GM18858 (cell line): ENCODE measurements around the gene BMP7.
"Not testable (repeated sequence)": the region's sequence is repeated elsewhere in the genome, so short reads cannot be mapped to it uniquely, and the experiment has no call there.

Experiments used
- ATAC-seq: cut with Tn5 transposase; IDR thresholded peaks from one replicate; pipeline ENCODE4 v1.9.1; 2021; ENCODE audit not compliant: unreplicated experiment

BMP7 gene

GRCh38 chr20:57174737-57175136, 91.7 kb downstream of the BMP7 start:
- ATAC-seq = no peak

DNA sequence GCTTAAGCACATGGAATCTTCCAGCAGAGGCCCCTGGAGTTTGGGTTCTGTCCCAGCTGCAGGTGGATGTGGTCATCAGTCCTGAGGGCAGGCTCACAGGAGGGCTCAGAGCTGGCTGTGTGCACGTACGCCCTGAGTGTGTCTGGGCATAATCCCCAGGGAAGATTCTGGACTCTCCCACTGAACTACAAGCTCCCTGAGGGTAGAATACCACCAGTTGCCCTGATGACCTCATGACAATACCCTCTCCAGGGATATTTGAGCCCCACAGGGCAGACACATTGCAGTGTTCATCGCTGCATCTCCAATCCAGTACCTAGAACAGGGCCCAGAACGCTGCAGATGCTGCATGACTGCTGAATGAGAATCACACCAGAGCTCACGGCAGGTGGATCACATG, 92.5 kb downstream of the BMP7 start:
- ATAC-seq = no peak

- ATAC-seq = no peak
These were observed 93.4 kb downstream of the BMP7 start for GRCh38 chr20:57173041-57173440.

- no peak for ATAC-seq
These were observed 96.1 kb downstream of the BMP7 start for GRCh38 chr20:57170343-57170742.

GRCh38 chr20:57169162-57169561, 97.3 kb downstream of the BMP7 start:
- ATAC-seq = no peak

DNA sequence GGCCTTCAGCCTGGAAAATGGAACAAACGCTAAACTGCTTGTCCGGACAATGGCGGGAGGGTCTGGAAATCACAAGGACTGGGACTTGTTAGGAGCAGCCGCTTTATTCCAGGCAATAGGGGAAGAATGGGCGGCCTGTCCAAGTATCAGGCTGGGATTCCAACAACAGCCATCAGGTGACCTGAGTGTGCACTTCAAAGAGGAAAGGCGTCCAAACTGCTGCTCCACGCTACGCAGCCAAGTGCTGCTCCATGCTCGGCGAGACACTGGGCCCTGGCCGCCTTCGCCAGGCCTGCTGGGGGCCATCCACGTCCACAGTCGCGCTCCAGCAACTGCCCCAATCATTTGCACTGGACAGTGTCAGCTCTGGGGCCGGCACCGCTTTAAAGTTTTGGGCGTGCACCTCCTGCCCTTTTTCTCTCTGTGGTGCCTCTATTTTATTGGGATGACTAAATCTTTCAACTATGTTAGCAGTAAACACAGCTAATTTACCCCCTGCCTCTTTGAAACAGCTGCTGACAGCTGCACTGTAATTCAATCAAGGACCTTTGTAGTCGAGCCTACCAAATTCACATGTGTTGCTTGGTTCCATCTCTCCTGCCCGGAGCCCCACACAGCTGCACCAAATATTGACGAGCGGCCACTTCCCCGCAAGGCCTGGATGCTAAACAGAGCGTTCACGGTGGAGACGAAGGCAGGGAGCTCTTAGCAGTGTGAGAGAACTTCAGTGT, 98.3 kb downstream of the BMP7 start:
- ATAC-seq = no peak

- ATAC-seq = no peak
These were observed 99.2 kb downstream of the BMP7 start for GRCh38 chr20:57167292-57167655.

GRCh38 chr20:57166568-57167291, 99.7 kb downstream of the BMP7 start:
- ATAC-seq = no peak

DNA sequence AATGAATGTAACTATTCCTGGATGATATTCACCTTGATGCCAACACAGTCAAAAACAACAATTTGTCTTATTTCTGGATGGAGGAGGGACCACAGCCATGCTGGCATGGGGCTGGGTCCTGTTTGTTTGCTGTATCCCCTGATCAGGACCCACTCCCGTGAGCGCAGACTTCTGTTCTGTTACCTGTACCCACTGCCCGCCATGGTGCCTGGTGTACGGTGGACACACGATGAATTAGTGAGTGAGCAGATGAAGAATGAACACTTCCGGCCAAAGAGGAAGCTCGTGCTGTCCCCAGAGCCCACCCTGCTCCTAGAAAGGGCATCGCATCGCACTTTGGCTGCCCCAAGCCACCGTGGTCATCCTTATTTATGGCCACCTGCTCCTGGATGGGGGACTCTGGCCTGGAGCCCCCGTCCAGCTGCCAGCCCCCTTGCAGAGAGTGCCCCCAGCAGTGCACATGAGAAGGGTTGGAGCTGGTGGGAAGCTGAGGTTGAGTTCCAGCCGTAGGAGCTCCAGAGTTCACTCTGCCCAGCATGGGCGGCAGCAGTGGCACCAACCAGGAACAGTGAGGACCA, 100.9 kb downstream of the BMP7 start:
- no peak for ATAC-seq

DNA sequence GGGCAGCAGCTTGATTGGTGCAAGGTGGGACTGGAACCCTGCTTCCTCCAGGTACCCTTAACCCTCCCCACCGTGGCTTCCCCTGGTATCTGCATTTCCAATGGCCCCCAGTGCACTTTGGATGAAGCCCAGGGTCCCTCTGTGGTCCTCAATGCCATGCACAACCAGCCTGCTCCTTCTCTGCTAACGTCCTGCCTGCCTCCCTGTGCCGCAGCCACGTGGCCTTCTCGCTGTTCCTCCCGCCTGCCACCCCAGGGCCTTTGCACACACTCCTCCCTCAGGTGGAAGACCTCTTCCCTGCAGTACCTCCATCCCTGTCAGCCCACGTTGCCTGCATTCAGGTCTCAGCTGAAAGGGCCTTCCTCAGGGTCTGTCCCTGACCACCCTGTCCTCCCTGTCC, 101.6 kb downstream of the BMP7 start:
- no peak for ATAC-seq

DNA sequence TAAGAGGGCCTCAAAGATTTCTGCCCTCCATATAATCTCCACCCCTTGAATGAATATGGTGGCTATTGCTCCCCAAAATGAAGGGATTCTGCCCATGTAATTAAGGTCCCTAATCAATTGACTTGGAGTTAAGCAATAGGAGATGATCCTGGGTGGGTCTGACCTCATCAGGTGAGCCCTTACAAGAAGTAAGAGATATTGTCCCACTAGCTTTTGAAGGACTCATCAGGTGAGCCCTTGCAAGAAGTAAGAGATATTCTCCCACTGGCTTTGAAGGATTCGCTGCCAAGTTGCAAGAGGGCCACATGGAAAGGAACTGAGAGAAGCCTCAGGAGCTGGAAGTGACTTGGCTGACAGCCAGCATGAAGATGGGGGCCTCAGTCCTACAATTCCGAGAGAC, 103.4 kb downstream of the BMP7 start:
- ATAC-seq = no peak

DNA sequence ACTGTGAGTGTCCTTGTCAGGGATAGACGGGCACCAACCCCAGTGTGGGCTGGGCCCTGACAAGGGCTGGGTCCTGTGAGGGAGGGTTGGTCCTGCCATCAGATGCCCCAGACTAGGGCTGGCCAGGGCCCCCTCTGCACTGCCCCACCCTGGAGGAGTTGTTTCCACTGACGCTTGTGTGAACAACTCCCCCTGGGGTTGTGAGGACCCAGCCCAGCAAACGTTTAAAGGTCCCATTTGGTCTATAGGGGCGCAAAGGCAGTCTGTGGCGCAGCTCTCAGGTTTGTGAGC, 104.1 kb downstream of the BMP7 start:
- ATAC-seq = no peak

GRCh38 chr20:57161478-57162361, 104.7 kb downstream of the BMP7 start:
- ATAC-seq = no peak

GRCh38 chr20:57160985-57161384, 105.5 kb downstream of the BMP7 start:
- no peak for ATAC-seq

GRCh38 chr20:57159945-57160610, 106.4 kb downstream of the BMP7 start:
- no peak for ATAC-seq

DNA sequence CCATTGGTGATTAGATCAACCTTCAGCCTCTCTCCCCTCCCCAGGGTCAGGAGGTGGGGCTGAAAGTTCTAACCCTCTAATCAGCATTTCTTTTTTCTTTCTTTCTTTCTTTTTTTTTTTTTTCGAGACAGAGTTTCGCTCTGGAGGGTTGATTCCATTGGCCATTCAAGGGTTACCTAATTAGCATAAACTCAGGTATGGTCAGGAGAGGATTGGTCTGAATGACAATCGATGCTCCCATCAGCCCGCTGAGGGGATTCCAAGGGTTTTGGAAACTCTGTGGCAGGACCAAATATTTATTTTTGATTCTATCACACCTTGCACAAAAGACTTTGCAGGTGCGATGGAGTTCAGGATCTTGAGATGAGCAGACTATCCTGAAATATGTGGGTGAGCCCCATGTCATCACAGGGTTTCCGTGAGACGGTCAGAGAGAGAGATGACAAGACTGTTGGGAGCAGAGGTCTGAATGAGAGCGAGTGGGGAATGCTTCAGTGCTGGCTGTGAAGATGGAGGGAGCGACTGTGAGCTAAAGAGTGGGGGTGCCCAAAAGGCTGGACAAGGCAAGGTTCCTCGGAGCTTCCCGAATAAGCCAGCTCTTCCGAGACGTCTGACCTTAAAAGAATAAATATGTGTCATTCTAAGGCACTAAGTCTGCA, 107.1 kb downstream of the BMP7 start:
- no peak for ATAC-seq

DNA sequence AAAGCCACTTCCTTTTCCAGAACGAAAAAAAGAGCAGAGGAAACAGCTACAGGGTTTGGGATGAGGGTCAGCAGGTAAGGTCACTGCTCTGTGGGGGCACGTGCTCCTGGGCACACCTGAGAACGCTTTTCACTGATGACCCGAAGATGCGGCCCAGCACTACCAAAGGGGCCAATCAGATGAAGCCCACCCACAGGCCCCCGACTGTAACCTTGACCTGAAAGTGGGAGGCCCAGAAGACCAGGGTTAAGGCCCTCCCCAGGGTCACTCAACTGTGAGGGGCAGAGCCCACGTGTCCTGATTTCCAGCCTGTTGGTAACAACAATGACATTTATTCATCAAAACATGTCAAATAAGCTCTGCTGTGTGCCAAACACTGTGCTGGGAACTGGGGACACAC, 108.0 kb downstream of the BMP7 start:
- no peak for ATAC-seq

DNA sequence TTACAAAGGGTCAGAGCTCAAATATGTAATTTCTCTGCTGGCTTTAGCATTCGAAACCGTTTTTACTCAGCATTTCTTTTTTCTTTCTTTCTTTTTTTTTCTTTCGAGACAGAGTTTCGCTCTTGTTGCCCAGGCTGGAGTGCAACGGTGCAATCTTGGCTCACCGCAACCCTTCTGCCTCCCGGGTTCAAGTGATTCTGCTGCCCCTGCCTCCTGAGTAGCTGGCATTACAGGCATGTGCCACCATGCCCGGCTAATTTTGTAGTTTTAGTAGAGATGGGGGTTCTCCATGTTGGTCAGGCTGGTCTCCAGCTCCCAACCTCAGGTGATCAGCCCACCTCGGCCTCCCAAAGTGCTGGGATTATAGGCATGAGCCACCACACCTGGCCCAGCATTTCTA, 108.7 kb downstream of the BMP7 start:
- ATAC-seq = not testable (repeated sequence)

DNA sequence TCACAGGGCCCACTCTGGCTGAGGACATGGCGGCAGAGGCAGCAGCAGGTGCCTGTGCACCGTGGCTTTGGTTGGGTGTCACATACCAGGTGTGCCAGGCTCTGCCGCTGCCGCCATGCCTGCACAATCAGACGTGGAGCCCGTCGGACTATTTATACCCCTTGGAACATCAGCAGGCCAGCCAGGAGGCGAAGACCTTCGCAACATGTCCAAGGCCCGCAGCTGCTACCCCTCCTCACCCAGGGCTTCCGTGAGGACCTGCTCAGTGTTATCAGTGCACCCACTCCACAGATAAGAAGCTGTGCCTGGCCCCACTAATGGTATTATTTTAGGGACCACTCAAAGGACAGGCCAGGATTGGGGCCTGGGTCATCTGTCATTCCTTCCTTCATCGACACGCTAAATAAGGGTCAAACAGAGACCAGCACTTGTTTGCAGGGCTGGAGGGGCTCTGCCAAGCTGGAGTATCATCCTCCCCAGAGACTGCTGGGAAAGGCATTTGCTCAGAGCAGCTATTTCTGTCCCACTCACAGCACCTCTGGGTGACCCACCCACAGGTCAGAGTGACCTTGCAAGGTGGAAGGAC, 109.2 kb downstream of the BMP7 start:
- ATAC-seq = no peak

DNA sequence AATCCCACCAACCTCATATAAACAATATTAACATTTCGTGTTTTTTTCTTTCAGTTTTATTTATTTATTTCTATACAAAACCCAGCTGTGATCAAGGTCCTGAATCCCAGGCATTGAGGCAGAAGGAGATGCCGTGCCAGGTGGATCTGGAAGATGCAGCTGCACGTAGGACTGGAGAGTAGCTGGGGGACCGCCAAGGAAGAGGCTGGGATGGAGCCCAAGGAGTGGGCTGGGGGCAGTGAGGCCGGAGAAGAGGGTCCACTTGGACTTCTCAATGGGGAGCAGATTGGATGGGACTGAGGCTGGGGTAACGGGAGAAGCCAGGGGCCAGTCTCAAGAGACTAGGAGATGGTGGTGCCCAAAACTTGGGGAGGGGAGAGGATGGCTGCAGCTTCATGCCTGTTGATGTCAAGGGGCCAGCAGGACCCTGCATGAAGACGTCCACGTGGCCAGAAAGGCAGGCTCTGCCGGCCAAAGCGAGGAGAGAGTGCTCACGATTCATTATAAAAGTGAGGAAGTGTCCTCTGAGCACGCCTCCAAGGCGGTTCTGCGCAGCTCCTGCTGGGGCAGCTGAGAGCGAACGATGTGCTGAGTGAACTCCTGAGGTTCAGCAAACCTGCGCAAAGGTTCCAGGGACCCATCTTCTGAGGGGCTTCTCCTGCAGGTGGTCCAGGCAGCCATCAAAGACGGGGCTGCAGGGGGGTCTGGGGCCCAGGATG, 110.3 kb downstream of the BMP7 start:
- ATAC-seq = no peak
